HepG2 (cell line): Measurements from ENCODE around the gene SPARC.

Experiments
- ZSCAN29 ChIP-seq: sonication (generic); formaldehyde crosslinking; conservative IDR thresholded peaks from 2 replicates; pipeline ENCODE4 v1.4.0; 2020; ENCODE audit warnings: mild to moderate bottlenecking, missing genetic modification reagents
- TF ChIP-seq, protein P1 (sequence below): sonication (generic); formaldehyde crosslinking; IDR thresholded peaks from 2 replicates; pipeline ENCODE4 v1.8.0; 2022; ENCODE audit warnings: missing genetic modification reagents, mild to moderate bottlenecking, inconsistent platforms, borderline replicate concordance
- TF ChIP-seq, protein P2 (sequence below): IDR thresholded peaks from 2 replicates; pipeline ENCODE4 v1.6.1; 2012; ENCODE audit warnings: inconsistent platforms

DNA sequence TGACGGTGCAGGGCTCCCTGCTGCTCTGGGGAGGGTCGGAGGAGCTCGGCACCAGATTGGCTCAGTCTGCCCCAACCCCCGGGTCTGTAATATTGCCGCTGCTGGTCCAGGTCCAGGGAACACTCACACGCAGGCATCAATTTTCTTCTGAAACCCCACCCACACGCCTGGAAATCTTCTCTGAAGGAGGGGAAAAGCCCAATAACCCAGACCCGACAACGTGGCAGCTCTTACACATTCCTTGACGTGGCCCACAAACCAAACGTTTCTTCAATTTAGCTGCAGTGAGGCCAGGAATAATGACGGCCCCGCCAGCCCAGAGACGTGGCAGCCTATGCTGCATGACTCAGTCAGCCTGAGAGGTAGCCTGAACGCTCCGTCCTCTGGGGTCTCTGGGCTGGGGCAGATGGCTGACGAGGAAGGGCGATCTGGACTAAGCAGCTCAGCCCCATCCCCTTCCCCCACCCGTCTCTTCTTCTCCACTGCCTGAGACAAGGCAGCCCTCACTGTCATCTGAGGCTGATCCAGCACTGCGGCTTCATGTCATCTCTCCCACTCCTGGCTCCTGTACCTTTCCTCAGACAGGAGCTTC, 9.9 kb upstream of the SPARC start:
- no peak for TF ChIP-seq ZSCAN29
- TF ChIP-seq, protein P1, sequence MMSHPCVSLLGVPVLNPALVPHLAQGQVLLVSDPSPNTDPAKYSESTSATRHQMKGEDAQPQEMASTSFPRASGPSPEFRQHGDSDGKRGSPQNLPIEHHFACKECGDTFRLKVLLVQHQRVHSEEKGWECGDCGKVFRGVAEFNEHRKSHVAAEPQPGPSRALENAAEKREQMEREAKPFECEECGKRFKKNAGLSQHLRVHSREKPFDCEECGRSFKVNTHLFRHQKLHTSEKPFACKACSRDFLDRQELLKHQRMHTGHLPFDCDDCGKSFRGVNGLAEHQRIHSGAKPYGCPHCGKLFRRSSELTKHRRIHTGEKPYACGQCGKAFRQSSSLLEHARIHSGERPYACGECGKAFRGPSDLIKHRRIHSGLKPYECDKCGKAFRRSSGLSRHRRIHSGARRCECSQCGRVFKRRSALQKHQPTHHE (CRISPR knock-in tag), result no peak
- TF ChIP-seq, protein P2, sequence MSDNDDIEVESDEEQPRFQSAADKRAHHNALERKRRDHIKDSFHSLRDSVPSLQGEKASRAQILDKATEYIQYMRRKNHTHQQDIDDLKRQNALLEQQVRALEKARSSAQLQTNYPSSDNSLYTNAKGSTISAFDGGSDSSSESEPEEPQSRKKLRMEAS, result no peak
